HEK293T (cell line): Measurements from ENCODE around the gene CCN5.
A peak's percentile ranks its signal among the peaks of the same experiment; 100 is the strongest.

Experiments
- CTCF ChIA-PET: fragments of 350-600 bp; formaldehyde crosslinking; extraction: SDS; loops from one replicate; lab custom pipeline; 2021; ENCODE audit warnings: antibody characterized with exemption, inconsistent platforms; lab: Yijun Ruan, JAX
- POLR2A ChIA-PET: fragments of 350-600 bp; formaldehyde crosslinking; extraction: SDS; loops from one replicate; lab custom pipeline; 2020; ENCODE audit warnings: antibody characterized with exemption, inconsistent platforms; lab: Yijun Ruan, JAX
- DNase-seq: peaks from one replicate; pipeline ENCODE4 v3.0.0; 2012; ENCODE audit warnings: mixed read lengths; ENCODE audit errors: extremely low spot score
- ARNT ChIP-seq: fragments of 450-650 bp; IDR thresholded peaks from 2 replicates; pipeline ENCODE4 v1.6.1; 2017; ENCODE audit warnings: mild to moderate bottlenecking
- BHLHE40 ChIP-seq: fragments of 450-650 bp; IDR thresholded peaks from 2 replicates; pipeline ENCODE4 v1.6.1; 2016; ENCODE audit warnings: mild to moderate bottlenecking, moderate library complexity, borderline replicate concordance
- CTBP1 ChIP-seq: fragments of 450-650 bp; IDR thresholded peaks from 2 replicates; pipeline ENCODE4 v1.6.1; 2016; ENCODE audit warnings: borderline replicate concordance
- ELF4 ChIP-seq: fragments of 450-650 bp; IDR thresholded peaks from 2 replicates; pipeline ENCODE4 v1.6.1; 2017; ENCODE audit warnings: antibody characterized with exemption
- FOXA1 ChIP-seq: fragments of 450-650 bp; IDR thresholded peaks from 2 replicates; pipeline ENCODE4 v1.6.1; 2016; ENCODE audit warnings: mild to moderate bottlenecking
- FOXK2 ChIP-seq: fragments of 450-650 bp; IDR thresholded peaks from 2 replicates; pipeline ENCODE4 v1.6.1; 2016; ENCODE audit warnings: mild to moderate bottlenecking
- FOXM1 ChIP-seq: fragments of 450-650 bp; IDR thresholded peaks from 2 replicates; pipeline ENCODE4 v1.6.1; 2017; ENCODE audit warnings: mild to moderate bottlenecking, borderline replicate concordance
- HDGF ChIP-seq: fragments of 450-650 bp; IDR thresholded peaks from 2 replicates; pipeline ENCODE4 v1.6.1; 2017; ENCODE audit warnings: antibody characterized with exemption, borderline replicate concordance
- L3MBTL2 ChIP-seq: fragments of 450-650 bp; conservative IDR thresholded peaks from 2 replicates; pipeline ENCODE4 v1.6.1; 2016; ENCODE audit warnings: mild to moderate bottlenecking
- LEF1 ChIP-seq: fragments of 450-650 bp; IDR thresholded peaks from 2 replicates; pipeline ENCODE4 v1.6.1; 2017; ENCODE audit warnings: mild to moderate bottlenecking, borderline replicate concordance
- NFRKB ChIP-seq: fragments of 450-650 bp; IDR thresholded peaks from 2 replicates; pipeline ENCODE4 v1.6.1; 2016; ENCODE audit warnings: mild to moderate bottlenecking, moderate library complexity
- SP1 ChIP-seq: fragments of 450-650 bp; IDR thresholded peaks from 2 replicates; pipeline ENCODE4 v1.6.1; 2017
- SUZ12 ChIP-seq: fragments of 450-650 bp; IDR thresholded peaks from 2 replicates; pipeline ENCODE4 v1.6.1; 2016; ENCODE audit warnings: mild to moderate bottlenecking
- TARDBP ChIP-seq: fragments of 450-650 bp; IDR thresholded peaks from 2 replicates; pipeline ENCODE4 v1.6.1; 2016
- ZNF384 ChIP-seq: fragments of 450-650 bp; IDR thresholded peaks from 2 replicates; pipeline ENCODE4 v1.6.1; 2016
- TF ChIP-seq, protein P1 (sequence below): fragments of 450-650 bp; IDR thresholded peaks from 2 replicates; pipeline ENCODE4 v1.6.1; 2016

CCN5 gene

DNA sequence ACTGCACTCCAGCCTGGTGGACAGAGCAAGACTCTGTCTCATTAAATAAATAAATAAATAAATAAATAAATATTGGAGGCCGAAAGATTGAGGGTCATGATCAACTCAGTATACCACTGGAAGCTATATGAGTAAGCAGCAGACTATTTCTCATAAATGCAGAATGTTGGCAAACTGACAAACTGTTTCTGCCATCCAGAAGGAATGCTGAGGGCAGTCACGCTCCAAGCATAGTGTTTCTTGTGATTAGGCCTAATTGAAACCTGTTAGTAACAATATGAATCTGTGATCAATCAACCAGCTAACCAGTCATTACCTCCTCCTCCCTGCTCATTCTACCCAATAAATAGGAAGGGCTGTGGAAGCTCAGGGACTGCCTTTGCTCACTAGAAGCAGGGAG, 15.3 kb downstream of the CCN5 start:
- no peak for TF ChIP-seq CTBP1
- TF ChIP-seq, protein P1, sequence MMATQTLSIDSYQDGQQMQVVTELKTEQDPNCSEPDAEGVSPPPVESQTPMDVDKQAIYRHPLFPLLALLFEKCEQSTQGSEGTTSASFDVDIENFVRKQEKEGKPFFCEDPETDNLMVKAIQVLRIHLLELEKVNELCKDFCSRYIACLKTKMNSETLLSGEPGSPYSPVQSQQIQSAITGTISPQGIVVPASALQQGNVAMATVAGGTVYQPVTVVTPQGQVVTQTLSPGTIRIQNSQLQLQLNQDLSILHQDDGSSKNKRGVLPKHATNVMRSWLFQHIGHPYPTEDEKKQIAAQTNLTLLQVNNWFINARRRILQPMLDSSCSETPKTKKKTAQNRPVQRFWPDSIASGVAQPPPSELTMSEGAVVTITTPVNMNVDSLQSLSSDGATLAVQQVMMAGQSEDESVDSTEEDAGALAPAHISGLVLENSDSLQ, result no peak
- TF ChIP-seq HDGF, result no peak
- no peak for TF ChIP-seq ZNF384
- TF ChIP-seq BHLHE40, result no peak
- TF ChIP-seq TARDBP, result no peak
- TF ChIP-seq FOXM1, result no peak
- no peak for TF ChIP-seq ARNT
- TF ChIP-seq LEF1, result no peak
- TF ChIP-seq FOXK2, result no peak
- TF ChIP-seq L3MBTL2, result no peak
- TF ChIP-seq FOXA1, result no peak
- TF ChIP-seq NFRKB, result no peak
- TF ChIP-seq SP1, result no peak
- POLR2A ChIA-PET, result no interaction called here
- CTCF ChIA-PET, result interaction anchor here (1.4 kb wide), 1 partner anchor 46 kb away, joined by 8 read pairs; no protein-coding TSS in a partner anchor
- DNase-seq, result no peak

DNA sequence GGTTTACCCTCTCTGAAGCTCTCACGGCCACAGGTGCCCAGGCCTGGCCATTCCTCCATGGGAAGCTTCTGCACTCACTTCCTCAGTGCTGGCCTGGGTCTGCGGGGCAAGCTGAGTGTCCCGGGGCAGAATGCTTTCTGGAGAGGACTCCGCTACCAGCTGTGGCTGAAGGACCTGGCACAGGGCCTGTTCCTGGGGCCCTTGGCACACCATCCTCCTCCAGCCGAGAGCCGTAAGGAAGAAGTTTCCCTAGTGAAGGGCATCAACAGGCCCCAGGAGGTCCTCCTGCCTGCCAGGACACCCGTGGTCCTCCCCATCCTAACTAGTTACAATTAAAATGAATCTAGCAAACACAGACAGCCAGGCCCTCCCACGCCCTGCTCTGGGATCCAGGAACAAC, 16.5 kb downstream of the CCN5 start:
- ChIA-PET POLR2A (no interaction called here), CTCF (interaction anchor here (0.7 to 2.7 kb wide), 2 partner anchors 15 to 47 kb away, joined by 3 to 28 read pairs; no protein-coding TSS in a partner anchor)
- DNase-seq, result no peak
- TF ChIP-seq CTBP1 (no peak), FOXK2 (no peak), ARNT (no peak), LEF1 (no peak), ZNF384 (no peak), FOXA1 (no peak), BHLHE40 (no peak), TARDBP (no peak), FOXM1 (no peak), HDGF (no peak), SP1 (no peak), SUZ12 (no peak), NFRKB (no peak), ELF4 (no peak)
- TF ChIP-seq, protein P1, result no peak

DNA sequence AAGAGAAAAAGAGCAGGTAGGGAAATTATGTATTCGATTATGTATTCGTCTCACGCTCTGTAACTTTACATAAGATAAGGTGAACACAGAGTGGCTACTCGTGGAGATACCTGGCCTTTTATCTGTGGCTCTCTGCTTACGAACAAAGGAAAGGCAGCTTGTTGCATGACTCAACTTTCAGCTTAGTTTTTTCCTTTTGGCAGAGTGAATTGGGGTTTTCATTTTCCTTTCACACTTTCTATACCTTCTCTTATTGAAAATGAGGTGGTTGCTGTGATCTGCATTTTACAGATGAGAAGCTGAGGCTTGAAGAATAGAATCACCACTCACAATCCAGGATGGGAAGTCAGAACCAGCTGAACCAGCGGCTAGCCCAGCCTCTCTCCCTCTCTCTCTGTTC, 17.2 kb downstream of the CCN5 start:
- no peak for TF ChIP-seq SP1
- no peak for TF ChIP-seq FOXA1
- no peak for TF ChIP-seq FOXK2
- TF ChIP-seq BHLHE40, result no peak
- TF ChIP-seq ARNT, result no peak
- TF ChIP-seq, protein P1, result no peak
- no peak for TF ChIP-seq FOXM1
- no peak for TF ChIP-seq TARDBP
- TF ChIP-seq CTBP1, result no peak
- no peak for TF ChIP-seq HDGF
- no peak for TF ChIP-seq NFRKB
- TF ChIP-seq ZNF384, result no peak
- TF ChIP-seq SUZ12, result no peak
- TF ChIP-seq LEF1, result no peak
- TF ChIP-seq ELF4, result no peak
- CTCF ChIA-PET, result interaction anchor here (2.7 kb wide), 1 partner anchor 48 kb away, joined by 28 read pairs; no protein-coding TSS in a partner anchor
- POLR2A ChIA-PET, result no interaction called here
- no peak for DNase-seq

DNA sequence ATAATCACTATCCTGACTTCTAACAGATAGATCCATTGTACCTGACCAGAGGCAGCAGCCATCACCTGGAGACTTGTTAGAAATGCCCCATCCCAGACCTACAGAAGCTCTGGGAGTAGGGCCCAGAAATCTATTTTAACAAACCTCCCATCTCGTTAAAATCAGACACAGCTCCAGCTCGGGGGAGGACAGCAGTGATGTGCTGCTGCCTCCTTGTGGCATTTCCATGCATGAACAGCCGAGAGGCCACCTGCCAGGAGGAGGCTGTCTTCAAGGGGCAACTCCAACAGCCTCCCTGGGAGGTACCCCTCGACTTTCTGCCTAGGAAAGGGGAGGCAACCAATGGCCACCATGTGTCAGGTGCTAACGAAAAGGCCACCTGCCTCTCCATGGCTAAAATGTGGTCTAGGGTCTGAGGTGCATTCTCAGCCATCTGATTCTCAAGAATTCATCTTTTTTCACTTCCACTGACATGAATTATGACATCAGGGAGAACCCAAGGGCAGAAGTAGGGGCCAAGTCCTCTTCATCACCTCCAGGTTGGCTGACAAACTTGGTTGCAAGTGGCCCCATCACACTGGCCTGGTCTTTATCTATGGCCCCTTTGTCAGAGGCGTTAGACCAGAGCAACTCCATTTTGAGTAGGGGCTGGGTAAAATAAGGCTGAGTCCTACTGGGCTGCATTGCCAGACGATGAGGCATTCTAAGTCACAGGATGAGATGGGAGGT, 18.3 kb downstream of the CCN5 start:
- TF ChIP-seq ELF4, result no peak
- no peak for TF ChIP-seq HDGF
- ChIA-PET POLR2A (no interaction called here), CTCF (interaction anchor here (2.7 kb wide), 1 partner anchor 49 kb away, joined by 28 read pairs; no protein-coding TSS in a partner anchor)
- DNase-seq, result peak; percentile 74

DNA sequence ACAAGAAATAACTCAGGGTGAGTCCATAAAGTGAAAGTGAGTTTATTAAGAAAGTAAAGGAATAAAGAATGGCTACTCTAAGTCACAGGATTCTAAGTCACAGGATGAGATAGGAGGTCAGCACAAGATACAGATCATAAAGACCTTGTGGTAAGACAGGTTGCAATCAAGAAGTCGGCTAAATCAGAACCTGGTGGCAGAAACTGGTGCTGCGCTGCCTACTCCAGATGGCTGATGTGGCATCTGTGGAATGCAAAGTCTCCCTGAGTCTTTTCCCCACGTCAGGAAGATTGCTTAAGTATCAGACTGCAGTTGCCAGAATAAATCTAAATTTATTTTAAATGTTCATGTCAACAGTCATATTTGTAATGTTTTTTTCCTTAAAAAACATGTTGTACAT, 19.8 kb downstream of the CCN5 start:
- no peak for TF ChIP-seq HDGF
- no peak for TF ChIP-seq ZNF384
- TF ChIP-seq SP1, result no peak
- no peak for TF ChIP-seq LEF1
- no peak for TF ChIP-seq FOXM1
- TF ChIP-seq BHLHE40, result no peak
- no peak for TF ChIP-seq ELF4
- TF ChIP-seq L3MBTL2, result no peak
- TF ChIP-seq, protein P1, result no peak
- TF ChIP-seq CTBP1, result no peak
- no peak for TF ChIP-seq NFRKB
- ChIA-PET CTCF (no interaction called here), POLR2A (no interaction called here)
- DNase-seq, result no peak

DNA sequence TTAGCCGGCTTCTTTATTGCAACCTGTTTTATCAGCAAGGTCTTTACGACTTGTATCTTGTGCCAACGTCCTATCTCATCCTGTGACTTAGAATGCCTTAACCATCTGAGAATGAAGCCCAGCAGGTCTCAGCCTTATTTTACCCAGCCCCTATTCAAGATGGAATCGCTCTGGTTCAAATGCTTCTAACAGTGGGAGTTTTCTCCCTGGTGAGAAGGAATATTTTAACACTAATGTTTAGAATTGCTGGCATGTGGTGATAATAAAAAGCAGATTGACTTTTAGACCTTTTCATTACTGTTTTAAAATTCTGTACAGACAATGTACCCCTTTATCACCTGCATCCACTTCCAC, 20.6 kb downstream of the CCN5 start:
- ChIA-PET CTCF (no interaction called here), POLR2A (no interaction called here)
- no peak for TF ChIP-seq CTBP1
- no peak for TF ChIP-seq NFRKB
- no peak for TF ChIP-seq ZNF384
- TF ChIP-seq L3MBTL2, result no peak
- TF ChIP-seq FOXM1, result no peak
- TF ChIP-seq HDGF, result no peak
- TF ChIP-seq ARNT, result no peak
- TF ChIP-seq TARDBP, result no peak
- TF ChIP-seq, protein P1, result no peak
- TF ChIP-seq SP1, result no peak
- no peak for TF ChIP-seq ELF4
- TF ChIP-seq LEF1, result no peak
- no peak for TF ChIP-seq BHLHE40
- DNase-seq, result no peak
